GM12878 (cell line): ENCODE measurements around the gene ASPDH. TPM values are rescaled to one million over a fixed set of nuclear protein-coding genes. Genes with fewer than 3 reads are reported as not detected.

ENCODE experiments used
- ATAC-seq: fragments of 200-7000 bp; cut with Tn5 transposase; 3 replicates; pipeline ENCODE4 v1.9.1; 2020; ENCODE audit warnings: mild to moderate bottlenecking, moderate library complexity
- BruUV-seq: library from RNA; stranded (reverse); fragments of 400-500 nt; replicated peaks from 2 replicates; lab custom pipeline; 2021; lab: Mats Ljungman, UMichigan
- CTCF ChIA-PET: fragments of 300-600 bp; sonication (Branson Sonifier 250); formaldehyde crosslinking; extraction: SDS; loops from one replicate; lab custom pipeline; 2021; ENCODE audit warnings: inconsistent platforms; lab: Yijun Ruan, JAX
- POLR2A ChIA-PET: fragments of 350-600 bp; formaldehyde crosslinking; extraction: SDS; loops from one replicate; lab custom pipeline; 2021; ENCODE audit warnings: inconsistent platforms; lab: Charles Lee
- RAD21 ChIA-PET: fragments of 300-600 bp; sonication (Branson Sonifier 250); formaldehyde crosslinking; loops from one replicate; lab custom pipeline; 2023; ENCODE audit warnings: antibody characterized with exemption; ENCODE audit not compliant: unreplicated experiment; lab: Charles Lee
- SMC1A ChIA-PET: fragments of 300-600 bp; sonication (Branson Sonifier 250); formaldehyde crosslinking; loops from one replicate; lab custom pipeline; 2023; ENCODE audit not compliant: unreplicated experiment, uncharacterized antibody; lab: Charles Lee
- DNase-seq: peaks from one replicate; pipeline ENCODE4 v3.0.0-alpha.2; 2011; ENCODE audit warnings: low read depth, low spot score
- FAIRE-seq: peaks from 3 replicates; lab custom pipeline; 2011; peaks lifted over from hg19 to GRCh38; lab: Jason Lieb, UNC
- H2AFZ ChIP-seq: 2 replicates; pipeline ENCODE4 v1.6.0; 2011; ENCODE audit warnings: low read depth, low read length, control low read depth; ENCODE audit not compliant: control insufficient read depth
- H3K27ac ChIP-seq: 2 replicates; pipeline ENCODE4 v1.5.1; 2011; ENCODE audit warnings: control low read depth; ENCODE audit not compliant: control insufficient read depth, insufficient read depth
- H3K27me3 ChIP-seq, 2 experiments: replicated peaks in 1 of 2; 2 replicates each; pipeline versions ENCODE4 v1.6.0 to v1.6.1; 2011; ENCODE audit warnings: low read length in 1 of 2; ENCODE audit not compliant: control insufficient read depth in 2 of 2, insufficient read depth in 2 of 2
- H3K36me3 ChIP-seq, 2 experiments: 2 replicates each; pipeline ENCODE4 v1.5.1; 2011; ENCODE audit warnings: low read length in 1 of 2; ENCODE audit not compliant: control insufficient read depth in 2 of 2, insufficient read depth in 2 of 2
- H3K4me1 ChIP-seq: 2 replicates; pipeline ENCODE4 v1.6.1; 2011; ENCODE audit warnings: mild to moderate bottlenecking, low read length, moderate library complexity, mixed read lengths; ENCODE audit not compliant: control insufficient read depth, insufficient read depth
- H3K4me2 ChIP-seq: 2 replicates; pipeline ENCODE4 v1.6.0; 2011; ENCODE audit warnings: control low read depth; ENCODE audit not compliant: control insufficient read depth, insufficient read depth
- H3K4me3 ChIP-seq: fragments of 200-600 bp; sonication (generic); 2 replicates; pipeline ENCODE4 v1.5.1; 2016
- H3K79me2 ChIP-seq: 2 replicates; pipeline ENCODE4 v1.6.0; 2011; ENCODE audit warnings: low read length; ENCODE audit not compliant: control insufficient read depth, insufficient read depth
- H3K9ac ChIP-seq: 2 replicates; pipeline ENCODE4 v1.8.0; 2011; ENCODE audit warnings: low read length, control low read depth, mixed read lengths; ENCODE audit not compliant: control insufficient read depth, insufficient read depth
- H3K9me3 ChIP-seq: replicated peaks from 3 replicates; pipeline ENCODE4 v1.5.1; 2011; ENCODE audit warnings: mild to moderate bottlenecking, low read length; ENCODE audit not compliant: control insufficient read depth, insufficient read depth
- H4K20me1 ChIP-seq: 2 replicates; pipeline ENCODE4 v1.6.0; 2011; ENCODE audit not compliant: control insufficient read depth, insufficient read depth
- ATF3 ChIP-seq: IDR thresholded peaks from 2 replicates; pipeline ENCODE4 v1.6.1; 2011; ENCODE audit warnings: low read depth, mild to moderate bottlenecking, low read length, moderate library complexity, borderline replicate concordance; ENCODE audit errors: extremely low read depth
- CHD1 ChIP-seq: IDR thresholded peaks from 2 replicates; pipeline ENCODE4 v1.6.1; 2012; ENCODE audit warnings: low read depth, low read length, improper control_type of control experiment
- CHD4 ChIP-seq: fragments of 200-600 bp; sonication (generic); IDR thresholded peaks from 2 replicates; pipeline ENCODE4 v1.6.1; 2016; ENCODE audit warnings: mild to moderate bottlenecking
- KAT2A ChIP-seq: conservative IDR thresholded peaks from 2 replicates; pipeline ENCODE4 v1.6.1; 2011; ENCODE audit warnings: low read depth, low read length; ENCODE audit not compliant: control insufficient read depth
- MEF2B ChIP-seq: fragments of 450-650 bp; IDR thresholded peaks from 2 replicates; pipeline ENCODE4 v1.6.1; 2018; ENCODE audit warnings: mild to moderate bottlenecking, moderate library complexity; ENCODE audit not compliant: partially characterized antibody, poor library complexity, severe bottlenecking
- MXI1 ChIP-seq: fragments of 150-350 bp; IDR thresholded peaks from 2 replicates; pipeline ENCODE4 v1.6.1; 2011; ENCODE audit warnings: low read depth, mild to moderate bottlenecking, inconsistent platforms, low read length, improper control_type of control experiment
- RAD21 ChIP-seq: IDR thresholded peaks from 2 replicates; pipeline ENCODE4 v1.6.1; 2011; ENCODE audit warnings: mild to moderate bottlenecking, low read depth, low read length, moderate library complexity; ENCODE audit not compliant: insufficient read depth
- SPI1 ChIP-seq: IDR thresholded peaks from 2 replicates; pipeline ENCODE4 v1.6.1; 2011; ENCODE audit warnings: low read depth, mild to moderate bottlenecking, low read length, moderate library complexity, borderline replicate concordance; ENCODE audit not compliant: insufficient read depth
- TAF1 ChIP-seq: IDR thresholded peaks from 2 replicates; pipeline ENCODE4 v1.6.1; 2011; ENCODE audit warnings: mild to moderate bottlenecking, low read depth, low read length, borderline replicate concordance
- WGBS: methylation state at CpG from one replicate; pipeline ENCODE4 v1.1.6; 2016; ENCODE audit warnings: low lambda C conversion rate; ENCODE audit not compliant: insufficient replicate concordance, insufficient coverage; ENCODE audit errors: missing lambda C conversion rate; 5-methylcytosine and 5-hydroxymethylcytosine counted together
- in situ Hi-C: fragments of 300-500 bp; cut with MboI; formaldehyde crosslinking; loops from 9 replicates; pipeline ENCODE4 v1.14.3; 2018; ENCODE audit warnings: mixed read lengths
- intact Hi-C: fragments of 100-400 bp; cut with micrococcal nuclease; formaldehyde crosslinking; loops from one replicate; pipeline ENCODE4 v1.14.2; 2022; ENCODE audit not compliant: unreplicated experiment
- polyA plus RNA-seq, 11 experiments: library from polyadenylated mRNA; depleted of rRNA in 4 of 11; unstranded in 6 of 11; stranded (reverse) in 5 of 11; fragments of >200 nt; fragmentation: Nextera tagmentation in 4 of 11; fragmentation: Illumina TruSeq in 1 of 11; extraction: Ambion mirVana in 4 of 11; extraction: Trizol in 1 of 11; gene quantifications; 1 replicate in 1 of 11; 2 replicates in 10 of 11; pipeline versions ENCODE4 v1.2.1 to v1.2.3, GENCODE V29; 2011 to 2016; ENCODE audit warnings: inconsistent platforms in 2 of 11, missing spikeins in 2 of 11, low read depth in 1 of 11
- total RNA-seq, 4 experiments: library from RNA; depleted of rRNA in 3 of 4; stranded (reverse); fragments of >200 nt in 3 of 4; fragmentation: Illumina TruSeq in 1 of 4; extraction: Trizol in 1 of 4; gene quantifications; 2 replicates each; pipeline versions ENCODE4 v1.2.1 to v1.2.3, GENCODE V29; 2013 to 2021

ASPDH gene
- total and polyA plus RNA-seq, 10 of the 15 experiments (the other 5 are each of a cell fraction or from before 2014, with no cell fraction given): not detected

- ChIA-PET RAD21 (no interaction called here), CTCF (no interaction called here), SMC1A (no interaction called here), POLR2A (no interaction called here)
- H3K36me3 ChIP-seq: no peaks in the 10 kb centered on the region
- no peak overlapping the region for H3K27ac ChIP-seq
- no peak overlapping the region for H3K4me3 ChIP-seq
- no peak for TF ChIP-seq TAF1
- no peak for TF ChIP-seq MXI1
- no peak for TF ChIP-seq CHD1
- TF ChIP-seq CHD4: no peak
- TF ChIP-seq KAT2A: no peak
- TF ChIP-seq SPI1: no peak
- no peak for TF ChIP-seq ATF3
- no peak for TF ChIP-seq RAD21
- no peak for TF ChIP-seq MEF2B
- no peak for FAIRE-seq
- intact Hi-C loops (no loop called here), in situ Hi-C loops (no loop called here)
- H3K4me1 ChIP-seq: peaks cover 3% of the 10 kb centered on the region; the same call in 1 of the 2 replicates
- DNase-seq: no peak
- no peak for ATAC-seq
- H4K20me1 ChIP-seq: no peaks in the 10 kb centered on the region
- H3K9me3 ChIP-seq: no peaks in the 10 kb centered on the region
- no peak overlapping the region for H3K9ac ChIP-seq
- H3K4me2 ChIP-seq: no peak overlapping the region
- 94% methylated on average over 28 of the region's 30 CpGs for WGBS
- H3K27me3 ChIP-seq: no peaks in the 10 kb centered on the region
- no TSS peak for BruUV-seq
- H3K79me2 ChIP-seq: no peaks in the 10 kb centered on the region
- H2AFZ ChIP-seq: no peak overlapping the region
These were observed 7.7 kb downstream of the ASPDH start for GRCh38 chr19:50505856-50506611.
